ENCODE results near the gene LINC00237.

Gene LINC00237

DNA sequence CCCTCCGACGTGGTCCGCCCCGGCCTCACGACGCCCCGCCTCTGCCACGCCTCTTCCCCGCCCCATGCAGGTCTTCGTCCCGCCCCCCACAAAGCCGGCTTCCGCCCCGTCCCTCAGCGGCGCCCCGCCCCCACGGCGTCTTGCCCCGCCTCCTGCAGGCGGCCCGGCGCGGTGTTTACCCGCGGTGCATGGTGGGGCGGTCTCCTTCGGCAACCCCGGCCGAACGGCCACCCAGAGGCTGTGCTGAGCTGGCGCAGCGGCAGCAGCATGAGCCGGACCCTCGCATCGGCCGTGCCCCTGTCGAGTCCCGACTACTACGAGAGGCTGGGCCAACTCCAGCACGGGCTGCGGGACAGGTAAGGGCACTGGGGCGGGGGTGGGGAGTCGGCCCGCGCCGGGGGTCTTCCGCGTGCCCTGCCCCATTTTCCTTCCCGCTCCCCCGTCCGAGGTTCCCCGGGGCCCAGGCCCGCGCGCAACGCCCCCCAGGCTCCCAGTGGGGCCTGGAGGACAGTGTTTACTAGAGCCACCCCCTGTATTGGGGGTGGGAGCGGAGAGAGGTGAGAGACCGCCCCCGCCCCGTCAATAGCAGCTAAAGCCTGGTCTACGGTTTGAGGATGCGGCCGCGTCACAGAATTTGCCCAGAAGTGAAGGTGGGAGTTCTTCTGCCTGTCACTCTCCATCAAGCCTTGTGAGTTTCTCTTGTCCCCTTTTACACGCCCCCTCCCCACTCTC is 19.9 kb upstream of the LINC00237 start, which contains the start of gene KIZ:
Gene KIZ, plus strand, starts transcription at position 234 of the 732 bp plus-strand sequence. Its CDS starts 34 bp downstream, at position 268.
- peak; percentile 82 for DNase-seq (ENCODE audit: low read depth, low spot score)

DNA sequence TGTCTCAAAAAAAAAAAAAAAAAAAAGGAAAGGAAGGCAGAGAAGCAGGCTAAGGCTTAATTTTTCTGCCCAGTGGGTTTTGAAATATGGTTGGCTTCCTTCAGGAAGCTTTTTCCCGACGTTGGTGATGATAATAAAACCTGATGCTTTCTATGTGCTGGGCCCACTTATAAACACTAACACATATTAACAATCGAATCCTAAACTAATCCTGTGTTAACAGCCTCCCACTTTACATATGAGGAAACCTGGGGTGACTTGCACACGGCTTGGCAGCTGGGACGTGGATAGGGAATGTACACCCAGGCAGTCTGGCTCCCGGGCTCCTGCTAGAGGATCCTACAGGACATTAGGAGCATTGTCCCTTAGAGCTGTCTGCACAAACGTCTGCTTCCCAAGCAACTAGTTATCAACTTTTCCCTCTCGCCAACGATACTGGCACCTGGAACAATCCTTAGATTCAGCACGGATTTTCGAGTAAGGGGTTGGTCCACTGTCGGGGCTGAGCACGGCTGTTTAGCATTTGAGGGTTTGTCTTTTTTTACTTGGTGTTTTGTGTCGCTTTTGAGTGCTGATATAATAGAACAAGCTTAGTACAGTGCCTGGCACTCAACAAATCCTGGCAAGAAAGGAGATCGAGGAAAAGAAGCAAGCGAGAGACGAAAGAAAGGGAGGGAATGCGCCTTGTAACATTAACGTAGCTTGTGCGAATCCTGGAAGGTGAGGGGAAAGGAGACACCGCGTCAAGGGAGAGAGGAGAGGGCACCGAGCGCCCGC is 19.1 kb upstream of the LINC00237 start:
- no peak for DNase-seq (ENCODE audit: low read depth, low spot score)

GRCh38 chr20:21124190-21124589 is 18.0 kb upstream of the LINC00237 start:
- no peak for DNase-seq (ENCODE audit: low read depth, low spot score)

DNA sequence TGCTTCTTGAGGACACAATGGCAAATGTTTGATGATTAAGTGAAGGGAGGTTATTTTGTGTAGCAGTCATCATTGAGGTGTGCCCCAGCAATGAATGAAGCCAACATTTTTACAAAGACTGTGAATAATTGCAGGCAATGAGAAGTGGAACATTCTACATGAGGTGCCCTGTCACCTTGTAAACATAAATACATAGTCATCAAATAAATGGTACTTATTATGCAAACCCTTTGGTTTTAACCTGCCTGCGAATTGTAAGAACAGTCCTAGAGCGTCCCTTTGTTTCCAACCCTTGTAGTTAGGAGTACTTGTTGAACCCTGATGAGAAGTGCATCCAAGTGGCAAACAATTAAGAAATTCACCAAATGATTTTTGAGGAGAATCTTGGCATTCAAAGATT is 12.6 kb upstream of the LINC00237 start:
- DNase-seq (ENCODE audit: low read depth, low spot score) = no peak

DNA sequence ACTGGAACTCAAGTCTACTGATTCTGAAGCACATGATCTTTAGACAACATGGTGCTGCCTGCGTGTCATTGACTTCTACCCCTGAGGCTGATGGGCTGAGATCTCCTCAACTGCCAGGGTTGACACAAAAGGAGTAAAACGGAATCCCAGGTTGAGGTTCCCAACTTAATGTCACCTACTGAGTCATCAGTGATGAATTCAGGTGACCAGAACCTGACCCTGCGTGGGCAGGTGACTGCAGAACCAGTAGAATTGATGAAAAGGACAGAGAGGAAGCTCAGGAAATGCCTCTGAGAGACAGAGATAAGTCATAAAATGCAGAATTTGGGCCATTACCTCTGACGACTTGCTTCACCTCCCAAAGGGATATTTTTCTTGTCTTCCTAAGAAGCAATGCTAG is 12.0 kb upstream of the LINC00237 start:
- DNase-seq (ENCODE audit: low read depth, low spot score) = no peak

- no peak for DNase-seq (ENCODE audit: low read depth, low spot score)
Measured at GRCh38 chr20:21117521-21117920, 11.4 kb upstream of the LINC00237 start.

- DNase-seq (ENCODE audit: low read depth, low spot score) = no peak
Measured at GRCh38 chr20:21114584-21114983, 8.4 kb upstream of the LINC00237 start.

GRCh38 chr20:21113697-21114096 is 7.5 kb upstream of the LINC00237 start:
- DNase-seq (ENCODE audit: low read depth, low spot score) = no peak

DNA sequence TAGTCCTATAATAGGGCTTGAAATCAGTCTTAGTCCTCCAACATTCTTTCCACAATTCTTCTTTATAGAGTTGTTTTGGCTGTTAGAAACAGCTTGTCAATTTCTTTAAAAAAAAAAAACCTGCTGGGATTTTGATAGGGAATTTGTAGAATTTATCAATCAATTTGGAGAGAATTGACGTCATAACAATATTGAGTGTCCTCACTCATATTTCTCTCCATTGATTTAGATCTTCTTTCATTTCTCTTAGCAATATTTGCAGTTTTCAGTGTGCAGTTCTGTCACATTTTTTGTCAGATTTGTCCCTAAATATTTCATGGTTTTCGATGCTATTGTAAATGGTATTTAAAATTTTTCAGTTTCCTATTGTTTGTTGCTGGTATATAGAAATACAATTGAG is 5.3 kb upstream of the LINC00237 start:
- no peak for DNase-seq (ENCODE audit: low read depth, low spot score)

DNA sequence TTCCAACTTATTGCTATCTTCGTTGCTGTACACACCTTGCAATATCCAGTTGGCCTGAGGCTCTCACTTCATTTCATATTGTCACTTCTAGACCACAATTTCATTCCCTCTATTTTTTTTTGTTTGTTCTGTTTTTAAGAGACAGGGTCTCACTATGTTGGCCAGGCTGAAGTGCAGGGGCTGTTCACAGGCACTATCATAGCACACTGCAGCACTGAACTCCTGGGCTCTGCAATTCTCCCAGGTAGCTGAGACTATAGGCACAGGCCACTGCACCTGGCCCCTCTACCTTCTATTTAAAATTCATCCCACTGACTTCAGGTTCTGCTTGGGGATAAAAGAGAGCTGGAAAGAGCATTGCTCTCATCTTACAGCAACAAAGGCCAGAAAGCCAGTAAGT is 4.7 kb upstream of the LINC00237 start:
- DNase-seq (ENCODE audit: low read depth, low spot score) = no peak

DNA sequence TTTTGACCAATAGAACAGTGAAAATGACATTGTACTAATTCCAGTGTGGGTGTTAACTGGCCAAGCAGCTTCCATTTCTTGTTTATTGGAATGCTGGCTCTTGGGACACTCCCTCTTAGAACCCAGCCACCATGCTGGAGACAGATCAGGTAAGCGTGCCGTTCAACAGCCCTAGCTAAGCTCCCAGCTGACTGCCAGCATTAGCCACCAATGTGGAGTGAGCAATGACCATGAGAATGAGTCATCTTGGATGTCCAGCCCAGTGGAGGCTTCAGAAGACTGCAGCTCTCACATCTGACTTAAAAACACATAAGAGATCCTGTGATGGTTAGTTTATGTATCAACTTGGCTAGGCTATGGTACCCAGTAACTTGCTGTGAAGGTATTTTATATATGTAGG is 3.0 kb upstream of the LINC00237 start:
- DNase-seq (ENCODE audit: low read depth, low spot score) = no peak

DNA sequence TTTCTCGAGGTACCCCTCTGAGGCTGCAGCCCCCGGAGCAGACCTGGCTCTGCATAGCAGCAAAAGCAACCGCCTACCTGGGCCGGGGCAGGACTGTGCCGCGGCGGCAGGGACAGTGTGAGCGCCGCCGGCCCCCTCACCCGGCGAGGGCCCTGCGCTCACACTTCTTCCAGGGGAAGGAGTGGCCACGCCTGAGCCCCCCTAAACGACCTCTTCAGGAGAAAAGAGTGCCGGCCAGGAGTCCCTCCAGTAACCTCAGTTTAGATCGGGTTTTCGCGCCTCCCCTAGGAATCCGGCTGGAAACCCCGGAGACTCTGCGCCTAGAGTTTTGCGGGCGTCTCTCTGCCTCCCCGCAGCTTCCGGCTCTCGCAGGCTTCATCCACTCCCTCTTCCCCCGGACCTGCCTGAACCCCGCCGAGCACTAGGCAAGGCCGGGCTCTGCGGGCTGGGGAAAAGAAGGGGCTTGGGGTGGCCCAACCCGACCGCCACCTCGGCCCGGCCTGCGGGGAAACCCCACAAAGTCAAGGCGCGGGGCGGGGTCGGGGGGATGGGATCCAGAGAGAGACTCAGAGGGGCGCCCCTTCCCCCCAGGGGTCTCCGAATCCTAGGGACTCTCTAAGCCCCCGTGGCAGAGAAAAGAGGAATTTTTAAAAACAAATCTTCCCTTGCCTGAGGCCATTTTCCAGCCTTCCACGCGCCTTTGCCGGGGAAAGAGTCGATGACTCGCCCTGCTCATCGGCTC is 558 bp downstream of the LINC00237 start:
- no peak for DNase-seq (ENCODE audit: low read depth, low spot score)

GRCh38 chr20:21104921-21105320 is 1.2 kb downstream of the LINC00237 start:
- DNase-seq (ENCODE audit: low read depth, low spot score) = no peak

- no peak for DNase-seq (ENCODE audit: low read depth, low spot score)
Measured at GRCh38 chr20:21104466-21104761, 1.7 kb downstream of the LINC00237 start.

DNA sequence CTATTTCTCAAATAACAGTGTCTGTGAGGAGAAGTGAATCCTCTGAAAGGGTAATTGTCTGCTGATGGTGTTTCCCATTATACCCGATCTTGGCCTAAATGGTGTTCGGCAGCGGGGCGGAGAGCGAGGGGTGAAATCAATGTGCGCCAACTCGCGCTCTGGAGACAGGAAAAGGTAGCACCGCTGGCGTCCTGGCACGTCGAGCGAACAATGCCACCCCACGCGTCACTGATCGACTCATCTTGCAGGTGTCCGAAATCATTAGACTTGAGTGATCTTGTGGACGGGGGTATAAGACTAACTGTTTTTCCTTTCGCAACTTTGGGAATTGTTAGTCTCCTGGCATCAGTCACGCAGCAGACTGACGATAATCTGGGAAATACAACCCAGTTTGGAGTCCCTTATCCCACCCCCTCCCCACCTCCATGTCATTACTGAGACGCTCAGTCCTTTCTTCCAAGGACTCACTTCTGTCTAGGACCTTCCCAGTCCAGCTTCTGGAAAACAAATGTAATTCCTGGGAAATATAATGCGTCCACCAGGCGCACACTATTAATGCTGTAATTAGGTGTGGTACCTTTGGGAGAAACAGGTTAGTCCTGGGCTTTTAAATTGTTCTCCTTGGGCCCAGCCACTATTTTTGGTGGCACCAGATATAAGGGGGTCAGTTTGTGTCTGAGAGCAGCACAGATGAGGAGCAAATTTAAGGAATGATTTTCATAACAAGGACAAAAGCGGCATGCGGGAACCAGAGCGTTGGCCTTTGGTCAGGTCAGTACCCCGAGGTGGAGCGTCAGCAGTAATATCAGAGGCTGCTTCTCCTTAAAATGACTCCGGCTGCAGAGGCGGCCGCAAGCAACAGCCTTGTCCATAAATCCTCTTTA is 2.3 kb downstream of the LINC00237 start:
- no peak for DNase-seq (ENCODE audit: low read depth, low spot score)

DNA sequence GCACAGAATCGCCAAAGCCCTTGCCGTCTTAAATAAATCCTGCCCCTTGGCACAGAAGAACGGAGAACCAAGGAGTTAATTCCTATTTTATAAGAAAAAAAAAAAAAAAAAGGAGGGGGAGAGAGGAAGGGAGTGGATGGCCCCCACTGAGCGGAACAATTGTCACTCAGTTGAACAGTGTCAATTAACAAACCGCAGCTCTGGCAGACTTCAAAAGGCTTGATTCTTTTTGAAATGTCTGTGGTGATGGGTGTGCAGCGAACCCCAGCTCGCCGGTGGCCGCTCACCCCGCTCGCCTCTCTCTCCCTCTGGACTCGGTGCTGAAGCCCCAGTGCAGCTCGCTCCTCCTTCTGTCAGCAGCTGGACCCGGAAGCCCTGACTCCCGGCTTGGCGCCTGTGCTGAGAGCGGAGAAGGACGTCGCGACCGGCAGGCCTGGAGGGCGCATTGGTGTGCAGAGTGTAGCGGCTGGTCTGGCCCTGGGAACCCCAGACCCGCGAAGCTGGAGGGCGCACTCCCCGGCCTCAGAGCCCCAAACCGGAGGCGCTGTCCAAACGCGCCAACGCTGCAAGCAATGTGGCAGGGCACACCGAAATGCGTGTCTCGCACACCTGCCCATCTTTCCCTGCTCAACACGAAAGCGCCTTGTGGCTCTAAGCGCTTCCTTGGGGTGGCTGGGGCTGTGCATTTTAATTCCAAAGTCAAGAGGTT is 3.4 kb downstream of the LINC00237 start:
- no peak for DNase-seq (ENCODE audit: low read depth, low spot score)

- DNase-seq (ENCODE audit: low read depth, low spot score) = no peak
Measured at GRCh38 chr20:21101932-21102575, 4.1 kb downstream of the LINC00237 start.

GRCh38 chr20:21101453-21101931 is 4.7 kb downstream of the LINC00237 start:
- DNase-seq (ENCODE audit: low read depth, low spot score) = no peak

DNA sequence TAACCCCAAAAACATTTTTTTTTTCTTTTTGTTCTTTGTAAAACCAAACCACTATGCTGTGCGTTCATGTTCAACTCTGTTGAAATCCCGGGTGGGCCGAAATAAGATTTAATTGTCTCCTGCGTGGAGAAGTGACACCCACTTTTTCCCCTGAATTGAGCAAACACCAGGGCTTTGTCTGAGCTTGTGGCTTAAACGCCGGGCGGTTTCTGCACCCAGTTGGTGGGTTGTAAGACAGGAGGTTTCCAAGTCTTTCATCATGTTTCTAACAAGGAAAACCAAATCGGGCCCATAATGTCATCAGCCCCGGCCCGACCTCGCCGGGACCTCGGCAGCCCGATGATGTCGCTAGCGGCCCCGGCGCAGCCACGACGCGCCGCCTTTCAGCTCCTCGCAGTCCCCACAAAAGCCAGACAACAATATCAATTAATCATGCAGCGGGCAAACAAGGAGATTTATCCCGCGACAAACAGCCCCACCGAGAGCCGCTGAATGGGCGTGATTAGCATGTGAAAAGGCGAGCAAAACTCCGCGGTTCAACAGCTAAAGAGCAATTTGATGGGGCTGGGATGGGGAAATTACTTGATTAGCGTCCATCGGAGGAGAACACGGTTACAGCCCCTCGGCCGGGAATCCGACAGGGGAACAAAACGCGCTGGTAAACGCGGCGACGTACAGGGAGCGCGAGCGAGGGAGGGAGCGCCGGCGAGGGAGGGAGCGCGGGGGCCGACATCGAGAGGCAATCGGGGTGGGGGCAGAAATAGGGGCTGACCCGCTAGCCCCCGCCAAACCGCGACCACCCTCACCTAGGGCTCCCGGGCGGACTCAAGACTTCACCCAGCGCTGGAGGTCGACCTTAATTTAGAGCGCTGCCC is 5.3 kb downstream of the LINC00237 start:
- no peak for DNase-seq (ENCODE audit: low read depth, low spot score)

Measured in brain pericyte (primary cell).